GM12873 (cell line): ENCODE measurements around the gene NUP98.

ENCODE experiments used
- CTCF ChIP-seq: IDR thresholded peaks from 2 replicates; pipeline ENCODE4 v1.5.1; 2012; ENCODE audit warnings: low read depth, mild to moderate bottlenecking, moderate library complexity, low read length, control low read depth; ENCODE audit not compliant: insufficient read depth; ENCODE audit errors: missing control alignments

The NUP98 gene

GRCh38 chr11:3825473-3826154, 28.3 kb upstream of the NUP98 start:
- TF ChIP-seq CTCF: no peak

- TF ChIP-seq CTCF: peak; percentile 97
Measured at GRCh38 chr11:3824714-3825472, 27.5 kb upstream of the NUP98 start.

GRCh38 chr11:3823762-3824506, 26.6 kb upstream of the NUP98 start:
- TF ChIP-seq CTCF: no peak

GRCh38 chr11:3823303-3823702, 25.9 kb upstream of the NUP98 start:
- TF ChIP-seq CTCF: no peak

GRCh38 chr11:3822312-3822711, 25.0 kb upstream of the NUP98 start:
- no peak for TF ChIP-seq CTCF

GRCh38 chr11:3820971-3821370, 23.6 kb upstream of the NUP98 start:
- no peak for TF ChIP-seq CTCF

- TF ChIP-seq CTCF: no peak
Measured at GRCh38 chr11:3817181-3817800, 19.9 kb upstream of the NUP98 start.
